ENCODE results near the gene FNDC3B. TPM values are rescaled to one million over a fixed set of nuclear protein-coding genes. Genes with fewer than 3 reads are reported as not detected.

FNDC3B gene
- total RNA-seq, 1 donor from 2014 or later, result 290 TPM

DNA sequence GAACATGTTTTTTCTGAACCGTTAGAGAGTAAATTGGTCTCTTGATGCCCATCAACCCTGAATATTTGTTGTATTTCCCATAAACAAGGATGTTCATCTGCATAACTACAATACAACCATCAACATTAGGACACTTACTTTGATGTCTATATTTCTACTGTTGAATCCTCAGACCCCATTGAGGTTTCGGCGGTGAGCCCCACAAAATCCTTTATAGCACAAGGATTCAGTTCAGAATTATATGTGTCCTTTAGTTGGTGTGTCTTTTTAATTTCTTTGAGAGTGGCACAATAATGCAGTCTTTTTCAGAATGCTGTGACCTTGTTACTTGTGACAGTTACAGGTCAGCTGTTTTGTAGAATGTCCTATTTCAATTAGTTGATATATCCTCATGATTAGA lies 158.0 kb downstream of the FNDC3B start:
- no peak for DNase-seq (ENCODE audit: low spot score)
- H3K4me3 Mint-ChIP-seq (ENCODE audit: unreplicated experiment), result no peak overlapping the region
- no peaks in the 10 kb centered on the region for H3K9me3 Mint-ChIP-seq (ENCODE audit: low read depth)
- no peaks in the 10 kb centered on the region for H3K27me3 Mint-ChIP-seq (ENCODE audit: low read depth)
- H3K4me1 Mint-ChIP-seq (ENCODE audit: low read depth), result peaks cover 77% of the 10 kb centered on the region
- no peak for TF ChIP-seq CTCF (IDR thresholded peaks at IDR 0.05)
- H3K27ac Mint-ChIP-seq (ENCODE audit: unreplicated experiment), result no peak overlapping the region
- H3K36me3 Mint-ChIP-seq (ENCODE audit: low read depth), result peaks cover 3% of the 10 kb centered on the region

DNA sequence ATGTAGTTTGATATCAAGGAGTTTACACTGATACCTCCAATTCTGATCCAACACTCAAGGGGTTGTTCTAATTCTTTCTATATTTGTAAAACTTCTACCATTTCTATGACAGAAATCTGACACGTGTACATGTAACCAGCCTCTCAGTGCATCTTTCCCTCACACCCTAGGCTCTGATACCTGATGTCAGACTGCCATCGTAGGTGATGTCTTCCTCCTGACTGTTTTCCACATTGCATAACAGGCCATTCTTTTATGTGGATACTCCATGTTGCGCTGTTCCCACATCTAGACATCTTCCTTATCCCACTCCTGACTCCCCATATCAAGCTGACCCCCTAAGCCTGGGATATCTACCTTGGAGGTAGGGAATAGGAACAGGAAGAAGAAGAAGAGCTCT lies 159.1 kb downstream of the FNDC3B start:
- no peak for DNase-seq (ENCODE audit: low spot score)
- H3K4me3 Mint-ChIP-seq (ENCODE audit: unreplicated experiment), result no peak overlapping the region
- H3K9me3 Mint-ChIP-seq (ENCODE audit: low read depth), result no peaks in the 10 kb centered on the region
- no peak for TF ChIP-seq CTCF (IDR thresholded peaks at IDR 0.05)
- peaks cover 86% of the 10 kb centered on the region for H3K4me1 Mint-ChIP-seq (ENCODE audit: low read depth)
- H3K27me3 Mint-ChIP-seq (ENCODE audit: low read depth), result no peaks in the 10 kb centered on the region
- H3K27ac Mint-ChIP-seq (ENCODE audit: unreplicated experiment), result peak overlapping the region; percentile 22
- peaks cover 3% of the 10 kb centered on the region for H3K36me3 Mint-ChIP-seq (ENCODE audit: low read depth)

DNA sequence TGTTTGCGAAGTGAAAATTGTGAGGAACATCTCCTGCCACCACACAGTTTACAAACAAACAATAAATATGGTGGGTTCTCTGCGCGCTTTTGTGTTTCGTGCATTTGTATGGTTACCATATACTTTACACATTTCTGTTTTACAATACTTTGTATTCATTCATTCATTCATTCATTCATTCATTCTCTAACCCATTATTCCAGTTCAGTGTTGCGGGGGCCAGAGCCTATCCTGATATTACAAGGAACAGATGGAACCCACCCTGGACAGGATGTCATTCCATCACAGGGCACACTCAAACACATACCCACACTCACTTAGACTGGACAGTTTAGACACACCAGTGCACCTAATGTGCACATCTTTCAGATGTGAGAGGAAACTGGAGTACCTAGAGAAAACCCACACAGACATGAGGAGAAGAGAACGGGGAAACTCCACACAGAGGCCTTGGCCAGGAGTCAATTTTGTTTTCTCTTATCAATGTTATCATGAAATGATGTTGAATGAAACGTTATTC lies 160.5 kb downstream of the FNDC3B start:
- Mint-ChIP-seq H3K27me3 (ENCODE audit: low read depth) (no peaks in the 10 kb centered on the region), H3K27ac (ENCODE audit: unreplicated experiment) (peak overlapping the region; percentile 85), H3K4me3 (ENCODE audit: unreplicated experiment) (no peak overlapping the region), H3K36me3 (ENCODE audit: low read depth) (peaks cover 7% of the 10 kb centered on the region), H3K4me1 (ENCODE audit: low read depth) (peaks cover 87% of the 10 kb centered on the region), H3K9me3 (ENCODE audit: low read depth) (no peaks in the 10 kb centered on the region)
- no peak for DNase-seq (ENCODE audit: low spot score)
- TF ChIP-seq CTCF (IDR thresholded peaks at IDR 0.05), result no peak

- Mint-ChIP-seq H3K4me1 (ENCODE audit: low read depth) (peaks cover 89% of the 10 kb centered on the region), H3K4me3 (ENCODE audit: unreplicated experiment) (peak overlapping the region; percentile 16), H3K27ac (ENCODE audit: unreplicated experiment) (peak overlapping the region; percentile 98), H3K9me3 (ENCODE audit: low read depth) (no peaks in the 10 kb centered on the region), H3K36me3 (ENCODE audit: low read depth) (peaks cover 7% of the 10 kb centered on the region), H3K27me3 (ENCODE audit: low read depth) (no peaks in the 10 kb centered on the region)
- no peak for TF ChIP-seq CTCF (IDR thresholded peaks at IDR 0.05)
- DNase-seq (ENCODE audit: low spot score), result no peak
Observed at GRCh38 chr3:172201136-172201869, 161.9 kb downstream of the FNDC3B start.

GRCh38 chr3:172201870-172202236 lies 162.5 kb downstream of the FNDC3B start:
- no peak for DNase-seq (ENCODE audit: low spot score)
- Mint-ChIP-seq H3K27ac (ENCODE audit: unreplicated experiment) (peak overlapping the region; percentile 98), H3K4me3 (ENCODE audit: unreplicated experiment) (peak overlapping the region; percentile 37), H3K27me3 (ENCODE audit: low read depth) (no peaks in the 10 kb centered on the region), H3K4me1 (ENCODE audit: low read depth) (peaks cover 86% of the 10 kb centered on the region), H3K9me3 (ENCODE audit: low read depth) (no peaks in the 10 kb centered on the region), H3K36me3 (ENCODE audit: low read depth) (peaks cover 8% of the 10 kb centered on the region)
- TF ChIP-seq CTCF (IDR thresholded peaks at IDR 0.05), result peak; percentile 59

All from chondrocyte (in vitro differentiated cells).